Ishikawa (cell line): ENCODE data around the gene ATG9B.

ENCODE experiments used
- CEBPB ChIP-seq: IDR thresholded peaks from 2 replicates; pipeline ENCODE4 v1.6.1; 2012
- CREB1 ChIP-seq: IDR thresholded peaks from 2 replicates; pipeline ENCODE4 v1.6.1; 2012; ENCODE audit warnings: low read depth
- EGR1 ChIP-seq: IDR thresholded peaks from 2 replicates; pipeline ENCODE4 v1.6.1; 2012
- EP300 ChIP-seq: IDR thresholded peaks from 2 replicates; pipeline ENCODE4 v1.6.1; 2012; ENCODE audit warnings: borderline replicate concordance
- FOXM1 ChIP-seq: IDR thresholded peaks from 2 replicates; pipeline ENCODE4 v1.6.1; 2012; ENCODE audit warnings: low read depth, borderline replicate concordance
- MAX ChIP-seq: IDR thresholded peaks from 2 replicates; pipeline ENCODE4 v1.6.1; 2012
- NFIC ChIP-seq: IDR thresholded peaks from 2 replicates; pipeline ENCODE4 v1.6.1; 2012
- RAD21 ChIP-seq: IDR thresholded peaks from 2 replicates; pipeline ENCODE4 v1.6.1; 2012; ENCODE audit warnings: low read depth
- REST ChIP-seq: IDR thresholded peaks from 2 replicates; pipeline ENCODE4 v1.6.1; 2012; ENCODE audit warnings: low read depth, mild to moderate bottlenecking
- TAF1 ChIP-seq: IDR thresholded peaks from 2 replicates; pipeline ENCODE4 v1.6.1; 2012; ENCODE audit warnings: low read depth, mild to moderate bottlenecking
- TCF12 ChIP-seq: IDR thresholded peaks from 2 replicates; pipeline ENCODE4 v1.6.1; 2012; ENCODE audit warnings: low read depth
- TEAD4 ChIP-seq: IDR thresholded peaks from 2 replicates; pipeline ENCODE4 v1.6.1; 2012
- YY1 ChIP-seq: IDR thresholded peaks from 2 replicates; pipeline ENCODE4 v1.6.1; 2012; ENCODE audit warnings: low read depth
- ZBTB7A ChIP-seq: IDR thresholded peaks from 2 replicates; pipeline ENCODE4 v1.6.1; 2012; ENCODE audit warnings: low read depth
- TF ChIP-seq, protein P1 (sequence below): IDR thresholded peaks from 2 replicates; pipeline ENCODE4 v1.6.1; 2012

The ATG9B gene

DNA sequence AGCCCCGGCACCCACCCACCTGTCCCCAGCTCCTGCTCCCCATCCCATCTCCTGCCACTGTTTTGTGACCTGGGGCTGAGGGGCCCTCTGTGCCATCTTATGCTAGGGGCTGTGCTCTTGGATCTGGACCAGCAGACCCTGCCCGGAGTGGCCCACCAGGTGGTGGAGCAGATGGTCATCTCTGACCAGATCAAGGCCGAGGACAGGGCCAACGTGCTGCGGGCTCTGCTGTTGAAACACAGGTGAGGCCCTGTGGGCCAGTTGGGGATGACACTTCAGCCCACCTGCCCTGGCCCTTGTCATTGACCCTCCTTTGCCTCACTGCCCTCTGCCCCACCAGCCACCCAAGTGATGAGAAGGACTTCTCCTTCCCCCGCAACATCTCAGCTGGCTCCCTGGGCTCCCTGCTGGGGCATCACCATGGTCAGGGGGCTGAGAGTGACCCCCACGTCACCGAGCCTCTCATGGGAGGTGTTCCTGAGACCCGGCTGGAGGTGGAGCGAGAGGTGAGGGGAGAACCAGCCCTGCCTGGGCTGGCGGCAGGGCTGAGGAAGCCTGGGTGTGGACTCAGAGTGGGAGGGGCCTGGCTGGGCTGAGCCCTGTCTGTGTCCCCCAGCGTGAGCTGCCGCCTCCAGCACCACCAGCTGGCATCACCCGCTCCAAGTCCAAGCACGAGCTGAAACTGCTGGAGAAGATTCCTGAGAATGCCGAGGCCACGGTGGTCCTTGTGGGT, 45.7 kb upstream of the ATG9B start:
- TF ChIP-seq RAD21 (no peak), CEBPB (no peak), FOXM1 (no peak), CREB1 (no peak), REST (no peak), TAF1 (no peak), TEAD4 (no peak), EP300 (no peak), ZBTB7A (no peak), YY1 (no peak), TCF12 (no peak), EGR1 (no peak), MAX (no peak), NFIC (no peak)
- TF ChIP-seq, protein P1, sequence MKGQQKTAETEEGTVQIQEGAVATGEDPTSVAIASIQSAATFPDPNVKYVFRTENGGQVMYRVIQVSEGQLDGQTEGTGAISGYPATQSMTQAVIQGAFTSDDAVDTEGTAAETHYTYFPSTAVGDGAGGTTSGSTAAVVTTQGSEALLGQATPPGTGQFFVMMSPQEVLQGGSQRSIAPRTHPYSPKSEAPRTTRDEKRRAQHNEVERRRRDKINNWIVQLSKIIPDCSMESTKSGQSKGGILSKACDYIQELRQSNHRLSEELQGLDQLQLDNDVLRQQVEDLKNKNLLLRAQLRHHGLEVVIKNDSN: no peak

DNA sequence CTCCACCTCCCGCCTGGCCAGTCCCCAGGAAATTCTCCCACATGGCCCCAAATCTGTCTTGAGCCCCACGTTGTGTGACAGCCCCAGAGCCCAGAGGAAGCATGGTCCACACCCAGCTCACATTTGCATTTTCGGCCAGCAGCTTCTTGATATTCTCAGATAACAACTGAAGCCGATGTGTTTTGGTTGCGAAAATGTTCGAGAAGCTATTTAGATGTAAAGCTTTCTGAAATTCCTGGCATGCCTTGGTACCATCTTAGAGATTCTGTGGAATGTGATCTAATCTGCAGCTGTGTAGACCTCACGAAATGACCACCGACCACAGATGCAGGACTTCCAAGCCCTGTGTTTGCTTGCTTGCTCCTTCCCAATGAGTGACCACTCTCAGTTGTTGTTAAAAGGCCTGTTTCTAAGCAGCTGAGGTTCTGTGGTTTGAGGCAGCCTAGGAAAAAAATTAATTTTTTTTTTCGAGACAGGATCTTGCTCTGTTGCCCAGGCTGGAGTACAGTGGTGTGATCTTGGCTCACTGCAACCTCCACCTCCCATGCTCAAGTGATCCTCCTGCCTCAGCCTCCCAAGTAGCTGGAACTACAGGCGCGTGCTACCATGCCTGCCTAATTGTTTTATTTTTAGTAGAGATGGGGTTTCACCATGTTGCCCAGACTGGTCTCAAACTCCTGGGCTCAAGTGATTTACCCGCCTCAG, 43.9 kb upstream of the ATG9B start:
- TF ChIP-seq TAF1: no peak
- TF ChIP-seq RAD21: no peak
- TF ChIP-seq CREB1: no peak
- no peak for TF ChIP-seq EGR1
- TF ChIP-seq REST: no peak

DNA sequence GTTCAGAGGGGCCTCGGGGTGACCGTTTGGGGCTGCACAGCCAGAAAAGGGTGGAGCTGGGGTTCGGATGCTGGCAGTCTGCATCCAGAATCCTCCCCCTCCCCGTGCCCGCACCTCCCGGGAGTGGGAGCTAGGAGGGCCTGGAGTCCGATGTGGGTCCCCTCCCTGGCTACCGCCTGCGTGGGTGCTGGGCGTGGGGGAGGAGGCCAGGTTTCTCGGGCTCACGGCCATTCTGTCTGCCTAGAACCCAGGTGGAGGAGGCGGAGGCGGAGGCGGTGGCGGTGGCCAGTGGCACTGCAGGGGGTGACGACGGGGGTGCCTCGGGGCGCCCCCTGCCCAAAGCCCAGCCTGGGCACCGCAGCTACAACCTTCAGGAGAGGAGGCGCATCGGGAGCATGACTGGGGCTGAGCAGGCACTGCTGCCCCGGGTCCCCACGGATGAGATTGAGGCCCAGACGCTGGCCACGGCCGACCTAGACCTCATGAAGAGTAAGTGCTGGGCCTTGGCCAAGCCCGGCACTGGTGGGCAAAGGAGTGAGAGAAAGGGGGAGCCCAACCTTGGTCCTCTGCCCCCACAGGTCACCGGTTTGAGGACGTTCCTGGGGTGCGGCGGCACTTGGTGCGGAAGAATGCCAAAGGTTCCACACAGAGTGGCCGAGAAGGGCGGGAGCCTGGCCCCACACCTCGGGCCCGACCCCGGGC, 42.1 kb upstream of the ATG9B start:
- TF ChIP-seq EGR1 (no peak), REST (no peak), TEAD4 (no peak), YY1 (no peak), RAD21 (no peak), FOXM1 (no peak), CREB1 (no peak), EP300 (no peak), TCF12 (no peak), MAX (no peak), CEBPB (no peak), ZBTB7A (no peak), NFIC (no peak)

- TF ChIP-seq TCF12 (no peak), FOXM1 (no peak), TEAD4 (no peak), MAX (no peak)
These were observed 41.2 kb upstream of the ATG9B start for GRCh38 chr7:151065516-151065915.

GRCh38 chr7:151064993-151065392, 40.7 kb upstream of the ATG9B start:
- TF ChIP-seq EGR1: no peak
- no peak for TF ChIP-seq CREB1
- TF ChIP-seq TEAD4: no peak
- no peak for TF ChIP-seq MAX
- TF ChIP-seq TCF12: no peak
- TF ChIP-seq RAD21: no peak
- TF ChIP-seq NFIC: no peak
- TF ChIP-seq FOXM1: no peak
- no peak for TF ChIP-seq ZBTB7A
- no peak for TF ChIP-seq CEBPB
- no peak for TF ChIP-seq REST
- no peak for TF ChIP-seq EP300
- no peak for TF ChIP-seq YY1
- no peak for TF ChIP-seq TAF1
- TF ChIP-seq, protein P1: no peak
